Fibroblast of mammary gland (primary cell): ENCODE data around the gene CFAP43.
A peak's percentile ranks its signal among the peaks of the same experiment; 100 is the strongest.

ENCODE experiments used
- DNase-seq: peaks from one replicate; pipeline ENCODE4 v3.0.0-alpha.2; 2010; ENCODE audit warnings: low read depth
- H3K4me3 ChIP-seq: 2 replicates; pipeline ENCODE4 v1.5.1; 2011; ENCODE audit warnings: low read depth, mild to moderate bottlenecking, low read length, moderate library complexity; ENCODE audit not compliant: control insufficient read depth
- CTCF ChIP-seq: conservative IDR thresholded peaks from 2 replicates; pipeline ENCODE4 v1.5.1; 2011; ENCODE audit warnings: low read depth, low read length, inconsistent platforms; ENCODE audit not compliant: control insufficient read depth, insufficient read depth

The CFAP43 gene

DNA sequence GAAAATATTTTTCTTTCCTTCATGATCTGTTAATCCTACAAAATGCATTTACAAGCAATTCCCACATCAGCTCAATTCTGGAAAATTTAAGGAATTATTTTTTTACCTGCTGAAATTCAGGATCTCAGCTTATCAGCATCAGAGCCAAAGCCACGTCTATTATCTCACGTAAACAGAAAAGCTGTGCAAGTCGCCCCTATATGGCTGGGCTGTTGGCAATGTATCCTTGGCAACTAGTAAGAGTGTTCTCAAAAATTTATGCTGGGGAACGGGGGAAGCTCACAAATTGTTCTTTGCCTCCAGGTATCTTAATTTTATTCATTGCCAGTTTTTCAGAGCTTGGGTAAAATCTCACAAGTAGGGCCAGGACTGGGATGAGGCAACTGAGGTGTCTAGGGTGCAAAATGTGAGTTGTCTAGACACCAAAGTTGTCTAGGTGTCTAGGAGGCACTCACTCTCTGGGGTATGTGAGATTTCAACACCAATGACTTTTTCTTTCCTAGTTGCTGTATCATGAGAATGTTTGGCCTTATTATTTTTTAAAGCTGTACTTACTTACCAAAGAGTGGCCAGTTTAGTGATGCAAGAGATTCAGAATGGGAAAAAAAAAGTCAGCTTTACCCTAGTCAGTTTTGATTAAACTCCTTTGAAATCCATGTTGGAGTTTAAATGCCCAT, 41.9 kb upstream of the CFAP43 start:
- TF ChIP-seq CTCF, result no peak
- no peak overlapping the region for H3K4me3 ChIP-seq
- DNase-seq, result peak; percentile 24

DNA sequence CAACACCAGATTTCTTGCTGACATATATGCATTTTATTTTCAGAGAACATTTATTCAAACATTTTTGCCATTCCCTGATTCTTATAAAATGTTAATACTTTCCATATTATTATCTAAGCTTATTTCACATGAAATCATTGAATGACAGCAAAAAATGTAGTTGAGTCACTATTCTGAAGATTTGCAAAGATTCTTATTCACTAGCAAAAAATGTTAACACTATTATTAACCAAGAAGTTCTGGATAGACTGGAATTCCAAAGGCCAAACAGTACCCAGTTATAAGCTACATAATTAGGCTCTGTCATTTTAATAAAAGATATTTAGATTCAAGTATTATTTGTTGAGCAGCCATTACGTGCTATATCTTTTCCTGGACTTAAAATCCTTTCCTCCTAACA, 41.1 kb upstream of the CFAP43 start:
- H3K4me3 ChIP-seq, result no peak overlapping the region
- DNase-seq, result no peak
- TF ChIP-seq CTCF, result no peak

DNA sequence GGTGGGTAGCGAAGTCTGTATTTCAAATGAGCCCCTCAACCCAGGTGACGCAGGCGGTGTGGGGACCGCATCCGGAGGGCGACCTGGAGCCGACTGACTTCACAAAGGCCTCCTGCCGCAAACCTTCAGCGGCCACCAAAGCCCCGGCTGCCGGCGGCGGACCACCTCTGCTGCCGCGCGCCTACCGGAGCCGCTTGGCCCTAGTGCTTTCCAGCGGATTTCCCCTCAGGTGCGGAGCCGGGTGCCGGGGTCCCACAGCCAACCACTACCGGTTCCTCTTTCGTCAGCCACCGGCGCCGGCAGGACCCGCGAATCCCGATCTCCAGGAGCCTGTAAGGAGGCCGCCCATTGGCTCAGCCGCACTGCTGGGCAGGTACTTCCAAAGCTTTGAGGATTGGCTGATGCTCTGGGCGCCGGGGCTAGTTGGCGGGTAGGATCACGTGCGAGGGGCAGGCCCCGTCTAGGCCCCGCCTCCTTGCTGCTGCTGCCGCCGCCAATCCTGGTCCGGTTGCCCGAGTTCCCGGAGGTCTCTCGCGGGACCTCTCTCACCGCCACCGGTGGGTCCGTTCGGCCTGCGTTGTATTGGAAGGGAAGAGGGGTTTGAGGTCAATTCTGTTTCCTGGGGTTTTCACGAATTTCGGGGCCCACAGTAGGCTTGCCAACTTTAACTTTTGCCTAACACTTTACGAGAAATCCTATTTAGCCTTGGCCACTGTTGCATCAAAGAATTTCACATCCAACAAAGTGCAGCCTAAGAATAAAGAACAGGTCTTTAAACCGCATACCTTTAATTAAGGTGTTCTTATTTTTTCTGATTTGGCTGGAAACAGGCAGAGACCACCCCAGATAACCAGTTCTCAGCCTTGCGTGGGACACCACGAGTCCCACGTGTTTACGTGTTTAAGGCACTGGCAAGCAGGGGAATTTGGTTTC, 36.8 kb upstream of the CFAP43 start, which contains the start of gene GSTO2:
TSS of gene GSTO2 (plus strand) at position 472 of the 933 bp plus-strand sequence. CDS start 5,732 bp downstream, outside the sequence.
- TF ChIP-seq CTCF, result no peak
- H3K4me3 ChIP-seq, result peak within 1 kb of the TSS; percentile 74
- peak; percentile 97 for DNase-seq

DNA sequence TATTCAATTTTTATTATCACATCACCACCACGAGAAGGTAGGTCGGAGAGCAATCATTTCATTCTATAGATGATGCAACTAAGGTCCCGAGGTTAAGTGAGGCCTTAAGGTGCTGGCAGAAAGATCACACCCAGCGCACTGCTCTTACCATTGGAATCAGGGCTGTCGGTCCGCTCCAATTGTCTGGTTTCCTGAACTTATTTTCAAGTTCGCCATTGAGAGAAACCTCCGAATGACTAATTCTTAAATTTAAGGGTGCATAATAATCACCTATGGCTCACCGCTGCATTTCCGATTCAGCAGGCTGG, 36.2 kb upstream of the CFAP43 start:
- no peak for TF ChIP-seq CTCF
- peak overlapping the region; percentile 74 for H3K4me3 ChIP-seq
- DNase-seq, result peak; percentile 41

GRCh38 chr10:104267721-104268404, 35.7 kb upstream of the CFAP43 start:
- TF ChIP-seq CTCF, result no peak
- DNase-seq, result peak; percentile 7
- H3K4me3 ChIP-seq, result peak overlapping the region; percentile 74

DNA sequence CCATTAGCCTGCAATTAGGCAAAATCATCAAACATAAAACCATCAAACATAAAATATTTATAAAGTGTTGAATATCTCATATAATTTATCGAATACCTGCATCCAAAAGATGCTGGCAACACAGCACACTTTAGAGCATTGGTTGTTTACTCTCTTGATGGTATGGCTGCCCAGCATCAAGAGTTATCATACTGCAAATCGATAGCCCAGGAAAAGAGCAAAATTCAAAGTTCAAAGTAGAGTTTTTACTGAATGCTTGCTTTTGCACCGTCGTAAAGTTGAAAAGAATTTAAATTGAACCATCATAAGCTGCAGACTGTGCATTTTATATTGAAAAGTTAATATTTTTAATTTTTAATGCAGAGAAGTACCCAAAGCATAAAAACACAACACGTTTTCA, 32.6 kb upstream of the CFAP43 start:
- no peak for DNase-seq
- H3K4me3 ChIP-seq, result no peak overlapping the region
- no peak for TF ChIP-seq CTCF
